ENCODE data around the gene SEMA3D. TPM values are rescaled to one million over a fixed set of nuclear protein-coding genes. Genes with fewer than 3 reads are reported as not detected.
A peak's percentile ranks its signal among the peaks of the same experiment; 100 is the strongest.

The SEMA3D gene
- total and polyA plus RNA-seq, 2 experiments from 2014 or later, result 1.5 to 7.2 TPM

DNA sequence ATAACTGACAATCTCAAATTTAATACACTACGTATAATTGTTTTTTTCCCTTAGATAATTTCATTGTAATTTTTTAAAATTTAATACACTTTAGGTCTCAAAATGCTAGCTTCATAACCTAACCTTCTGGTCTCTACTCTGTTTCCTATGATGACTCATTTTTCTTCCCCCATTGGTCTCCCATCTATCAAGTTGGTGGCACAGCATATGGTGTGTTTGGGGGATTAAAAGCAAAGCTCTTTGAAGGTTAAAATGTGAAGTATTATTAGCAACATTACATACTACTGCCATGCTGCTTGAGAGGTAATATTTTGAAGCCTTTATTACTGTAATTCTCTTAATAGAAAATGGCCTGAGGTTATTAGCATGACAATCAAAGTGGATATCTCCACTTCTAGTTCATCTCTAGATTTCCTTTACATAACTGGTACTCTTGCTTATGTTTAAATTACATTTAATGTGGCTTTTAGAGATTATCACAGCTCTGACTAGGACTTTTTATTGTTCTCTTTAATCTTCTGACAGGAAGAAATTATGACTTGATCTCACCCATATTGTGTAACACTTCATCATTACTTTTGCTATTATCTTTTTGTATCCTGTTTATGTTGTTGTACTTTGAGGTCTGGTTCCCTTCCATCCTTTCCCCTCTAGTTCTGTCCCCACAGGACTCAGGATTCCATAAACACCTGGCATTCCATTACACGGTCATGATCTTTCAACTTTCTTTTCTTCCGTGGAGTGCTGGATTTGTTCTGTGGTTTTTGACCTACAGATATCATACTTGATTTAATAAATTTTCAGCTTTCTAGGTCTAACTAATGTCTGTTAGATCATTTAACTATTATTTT is 185.1 kb downstream of the SEMA3D start:
- no peak for DNase-seq (ENCODE audit: low spot score)
- no peak overlapping the region for H3K4me3 ChIP-seq
- TF ChIP-seq, protein P1, sequence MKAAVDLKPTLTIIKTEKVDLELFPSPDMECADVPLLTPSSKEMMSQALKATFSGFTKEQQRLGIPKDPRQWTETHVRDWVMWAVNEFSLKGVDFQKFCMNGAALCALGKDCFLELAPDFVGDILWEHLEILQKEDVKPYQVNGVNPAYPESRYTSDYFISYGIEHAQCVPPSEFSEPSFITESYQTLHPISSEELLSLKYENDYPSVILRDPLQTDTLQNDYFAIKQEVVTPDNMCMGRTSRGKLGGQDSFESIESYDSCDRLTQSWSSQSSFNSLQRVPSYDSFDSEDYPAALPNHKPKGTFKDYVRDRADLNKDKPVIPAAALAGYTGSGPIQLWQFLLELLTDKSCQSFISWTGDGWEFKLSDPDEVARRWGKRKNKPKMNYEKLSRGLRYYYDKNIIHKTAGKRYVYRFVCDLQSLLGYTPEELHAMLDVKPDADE (IDR thresholded peaks at IDR 0.05), result no peak
- TF ChIP-seq CREB1 (CRISPR knock-in tag; IDR thresholded peaks at IDR 0.05; ENCODE audit: low read depth), result no peak
- no peak for TF ChIP-seq STAT1 (IDR thresholded peaks at IDR 0.05; ENCODE audit: unreplicated experiment)
- TF ChIP-seq JUNB (IDR thresholded peaks at IDR 0.05; ENCODE audit: unreplicated experiment), result no peak
- TF ChIP-seq ZNF331 (CRISPR knock-in tag; IDR thresholded peaks at IDR 0.05; ENCODE audit: low read depth), result no peak
- TF ChIP-seq, protein P2, sequence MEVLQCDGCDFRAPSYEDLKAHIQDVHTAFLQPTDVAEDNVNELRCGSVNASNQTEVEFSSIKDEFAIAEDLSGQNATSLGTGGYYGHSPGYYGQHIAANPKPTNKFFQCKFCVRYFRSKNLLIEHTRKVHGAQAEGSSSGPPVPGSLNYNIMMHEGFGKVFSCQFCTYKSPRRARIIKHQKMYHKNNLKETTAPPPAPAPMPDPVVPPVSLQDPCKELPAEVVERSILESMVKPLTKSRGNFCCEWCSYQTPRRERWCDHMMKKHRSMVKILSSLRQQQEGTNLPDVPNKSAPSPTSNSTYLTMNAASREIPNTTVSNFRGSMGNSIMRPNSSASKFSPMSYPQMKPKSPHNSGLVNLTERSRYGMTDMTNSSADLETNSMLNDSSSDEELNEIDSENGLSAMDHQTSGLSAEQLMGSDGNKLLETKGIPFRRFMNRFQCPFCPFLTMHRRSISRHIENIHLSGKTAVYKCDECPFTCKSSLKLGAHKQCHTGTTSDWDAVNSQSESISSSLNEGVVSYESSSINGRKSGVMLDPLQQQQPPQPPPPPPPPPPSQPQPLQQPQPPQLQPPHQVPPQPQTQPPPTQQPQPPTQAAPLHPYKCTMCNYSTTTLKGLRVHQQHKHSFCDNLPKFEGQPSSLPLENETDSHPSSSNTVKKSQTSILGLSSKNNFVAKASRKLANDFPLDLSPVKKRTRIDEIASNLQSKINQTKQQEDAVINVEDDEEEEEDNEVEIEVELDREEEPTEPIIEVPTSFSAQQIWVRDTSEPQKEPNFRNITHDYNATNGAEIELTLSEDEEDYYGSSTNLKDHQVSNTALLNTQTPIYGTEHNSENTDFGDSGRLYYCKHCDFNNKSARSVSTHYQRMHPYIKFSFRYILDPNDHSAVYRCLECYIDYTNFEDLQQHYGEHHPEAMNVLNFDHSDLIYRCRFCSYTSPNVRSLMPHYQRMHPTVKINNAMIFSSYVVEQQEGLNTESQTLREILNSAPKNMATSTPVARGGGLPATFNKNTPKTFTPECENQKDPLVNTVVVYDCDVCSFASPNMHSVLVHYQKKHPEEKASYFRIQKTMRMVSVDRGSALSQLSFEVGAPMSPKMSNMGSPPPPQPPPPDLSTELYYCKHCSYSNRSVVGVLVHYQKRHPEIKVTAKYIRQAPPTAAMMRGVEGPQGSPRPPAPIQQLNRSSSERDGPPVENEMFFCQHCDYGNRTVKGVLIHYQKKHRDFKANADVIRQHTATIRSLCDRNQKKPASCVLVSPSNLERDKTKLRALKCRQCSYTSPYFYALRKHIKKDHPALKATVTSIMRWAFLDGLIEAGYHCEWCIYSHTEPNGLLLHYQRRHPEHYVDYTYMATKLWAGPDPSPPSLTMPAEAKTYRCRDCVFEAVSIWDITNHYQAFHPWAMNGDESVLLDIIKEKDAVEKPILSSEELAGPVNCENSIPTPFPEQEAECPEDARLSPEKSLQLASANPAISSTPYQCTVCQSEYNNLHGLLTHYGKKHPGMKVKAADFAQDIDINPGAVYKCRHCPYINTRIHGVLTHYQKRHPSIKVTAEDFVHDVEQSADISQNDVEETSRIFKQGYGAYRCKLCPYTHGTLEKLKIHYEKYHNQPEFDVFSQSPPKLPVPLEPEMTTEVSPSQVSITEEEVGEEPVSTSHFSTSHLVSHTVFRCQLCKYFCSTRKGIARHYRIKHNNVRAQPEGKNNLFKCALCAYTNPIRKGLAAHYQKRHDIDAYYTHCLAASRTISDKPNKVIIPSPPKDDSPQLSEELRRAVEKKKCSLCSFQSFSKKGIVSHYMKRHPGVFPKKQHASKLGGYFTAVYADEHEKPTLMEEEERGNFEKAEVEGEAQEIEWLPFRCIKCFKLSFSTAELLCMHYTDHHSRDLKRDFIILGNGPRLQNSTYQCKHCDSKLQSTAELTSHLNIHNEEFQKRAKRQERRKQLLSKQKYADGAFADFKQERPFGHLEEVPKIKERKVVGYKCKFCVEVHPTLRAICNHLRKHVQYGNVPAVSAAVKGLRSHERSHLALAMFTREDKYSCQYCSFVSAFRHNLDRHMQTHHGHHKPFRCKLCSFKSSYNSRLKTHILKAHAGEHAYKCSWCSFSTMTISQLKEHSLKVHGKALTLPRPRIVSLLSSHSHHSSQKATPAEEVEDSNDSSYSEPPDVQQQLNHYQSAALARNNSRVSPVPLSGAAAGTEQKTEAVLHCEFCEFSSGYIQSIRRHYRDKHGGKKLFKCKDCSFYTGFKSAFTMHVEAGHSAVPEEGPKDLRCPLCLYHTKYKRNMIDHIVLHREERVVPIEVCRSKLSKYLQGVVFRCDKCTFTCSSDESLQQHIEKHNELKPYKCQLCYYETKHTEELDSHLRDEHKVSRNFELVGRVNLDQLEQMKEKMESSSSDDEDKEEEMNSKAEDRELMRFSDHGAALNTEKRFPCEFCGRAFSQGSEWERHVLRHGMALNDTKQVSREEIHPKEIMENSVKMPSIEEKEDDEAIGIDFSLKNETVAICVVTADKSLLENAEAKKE (CRISPR knock-in tag; IDR thresholded peaks at IDR 0.05), result no peak
- TF ChIP-seq EZH2phosphoT487 (IDR thresholded peaks at IDR 0.05; ENCODE audit: unreplicated experiment), result no peak
- TF ChIP-seq POLR2AphosphoS5 (IDR thresholded peaks at IDR 0.05; ENCODE audit: low read depth), result no peak
- TF ChIP-seq, protein P3, sequence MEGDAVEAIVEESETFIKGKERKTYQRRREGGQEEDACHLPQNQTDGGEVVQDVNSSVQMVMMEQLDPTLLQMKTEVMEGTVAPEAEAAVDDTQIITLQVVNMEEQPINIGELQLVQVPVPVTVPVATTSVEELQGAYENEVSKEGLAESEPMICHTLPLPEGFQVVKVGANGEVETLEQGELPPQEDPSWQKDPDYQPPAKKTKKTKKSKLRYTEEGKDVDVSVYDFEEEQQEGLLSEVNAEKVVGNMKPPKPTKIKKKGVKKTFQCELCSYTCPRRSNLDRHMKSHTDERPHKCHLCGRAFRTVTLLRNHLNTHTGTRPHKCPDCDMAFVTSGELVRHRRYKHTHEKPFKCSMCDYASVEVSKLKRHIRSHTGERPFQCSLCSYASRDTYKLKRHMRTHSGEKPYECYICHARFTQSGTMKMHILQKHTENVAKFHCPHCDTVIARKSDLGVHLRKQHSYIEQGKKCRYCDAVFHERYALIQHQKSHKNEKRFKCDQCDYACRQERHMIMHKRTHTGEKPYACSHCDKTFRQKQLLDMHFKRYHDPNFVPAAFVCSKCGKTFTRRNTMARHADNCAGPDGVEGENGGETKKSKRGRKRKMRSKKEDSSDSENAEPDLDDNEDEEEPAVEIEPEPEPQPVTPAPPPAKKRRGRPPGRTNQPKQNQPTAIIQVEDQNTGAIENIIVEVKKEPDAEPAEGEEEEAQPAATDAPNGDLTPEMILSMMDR (conservative IDR thresholded peaks at IDR 0.05; ENCODE audit: low read depth in 2 of 2), result no peak
- TF ChIP-seq ZNF114 (CRISPR knock-in tag; IDR thresholded peaks at IDR 0.05), result no peak
- TF ChIP-seq, protein P4, sequence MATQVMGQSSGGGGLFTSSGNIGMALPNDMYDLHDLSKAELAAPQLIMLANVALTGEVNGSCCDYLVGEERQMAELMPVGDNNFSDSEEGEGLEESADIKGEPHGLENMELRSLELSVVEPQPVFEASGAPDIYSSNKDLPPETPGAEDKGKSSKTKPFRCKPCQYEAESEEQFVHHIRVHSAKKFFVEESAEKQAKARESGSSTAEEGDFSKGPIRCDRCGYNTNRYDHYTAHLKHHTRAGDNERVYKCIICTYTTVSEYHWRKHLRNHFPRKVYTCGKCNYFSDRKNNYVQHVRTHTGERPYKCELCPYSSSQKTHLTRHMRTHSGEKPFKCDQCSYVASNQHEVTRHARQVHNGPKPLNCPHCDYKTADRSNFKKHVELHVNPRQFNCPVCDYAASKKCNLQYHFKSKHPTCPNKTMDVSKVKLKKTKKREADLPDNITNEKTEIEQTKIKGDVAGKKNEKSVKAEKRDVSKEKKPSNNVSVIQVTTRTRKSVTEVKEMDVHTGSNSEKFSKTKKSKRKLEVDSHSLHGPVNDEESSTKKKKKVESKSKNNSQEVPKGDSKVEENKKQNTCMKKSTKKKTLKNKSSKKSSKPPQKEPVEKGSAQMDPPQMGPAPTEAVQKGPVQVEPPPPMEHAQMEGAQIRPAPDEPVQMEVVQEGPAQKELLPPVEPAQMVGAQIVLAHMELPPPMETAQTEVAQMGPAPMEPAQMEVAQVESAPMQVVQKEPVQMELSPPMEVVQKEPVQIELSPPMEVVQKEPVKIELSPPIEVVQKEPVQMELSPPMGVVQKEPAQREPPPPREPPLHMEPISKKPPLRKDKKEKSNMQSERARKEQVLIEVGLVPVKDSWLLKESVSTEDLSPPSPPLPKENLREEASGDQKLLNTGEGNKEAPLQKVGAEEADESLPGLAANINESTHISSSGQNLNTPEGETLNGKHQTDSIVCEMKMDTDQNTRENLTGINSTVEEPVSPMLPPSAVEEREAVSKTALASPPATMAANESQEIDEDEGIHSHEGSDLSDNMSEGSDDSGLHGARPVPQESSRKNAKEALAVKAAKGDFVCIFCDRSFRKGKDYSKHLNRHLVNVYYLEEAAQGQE (IDR thresholded peaks at IDR 0.05; ENCODE audit: unreplicated experiment), result no peak
- no peak for TF ChIP-seq NANOG (IDR thresholded peaks at IDR 0.05; ENCODE audit: borderline replicate concordance)
- no peak for TF ChIP-seq EZH2 (IDR thresholded peaks at IDR 0.05; ENCODE audit: low read depth, unreplicated experiment)
- no peaks in the 10 kb centered on the region for H3K79me2 ChIP-seq (replicated peaks; ENCODE audit: insufficient read depth)
- Mint-ChIP-seq H3K27ac (no peak overlapping the region), H3K36me3 (ENCODE audit: low read depth) (no peaks in the 10 kb centered on the region), H3K9me3 (no peaks in the 10 kb centered on the region), H3K4me1 (peaks cover 48% of the 10 kb centered on the region), H3K27me3 (ENCODE audit: insufficient read depth, low read depth, poor library complexity) (peaks cover 2% of the 10 kb centered on the region), H3K4me3 (no peak overlapping the region)
- no peaks in the 10 kb centered on the region for H3K27me3 ChIP-seq (ENCODE audit: insufficient read depth)
- no peaks in the 10 kb centered on the region for H3K9me2 ChIP-seq (ENCODE audit: insufficient read depth)
- H3K36me3 ChIP-seq (ENCODE audit: insufficient read depth), result no peaks in the 10 kb centered on the region
- ATAC-seq, result no peak
- peaks cover 47% of the 10 kb centered on the region for H3K4me1 ChIP-seq (ENCODE audit: insufficient read depth)
- no peak overlapping the region for H2AFZ ChIP-seq
- H3F3A ChIP-seq (replicated peaks; ENCODE audit: low read depth), result no peaks in the 10 kb centered on the region
- 0 out of 2 replicates have a peak overlapping the region, but pooled peaks have one; percentile 30 for H3K4me2 ChIP-seq
- H4K20me1 ChIP-seq (replicated peaks; ENCODE audit: insufficient read depth), result no peaks in the 10 kb centered on the region
- no peak overlapping the region for H3K27ac ChIP-seq (ENCODE audit: low read depth)

Measured in GM23338 (cell line).